ENCODE measurements around the gene HSD17B12. TPM values are rescaled to one million over a fixed set of nuclear protein-coding genes. Genes with fewer than 3 reads are reported as not detected.

Gene HSD17B12
- total and polyA plus RNA-seq, 2 of the 13 experiments (the other 11 are each of a cell fraction or from before 2014, with no cell fraction given), result 50.3 to 117 TPM

DNA sequence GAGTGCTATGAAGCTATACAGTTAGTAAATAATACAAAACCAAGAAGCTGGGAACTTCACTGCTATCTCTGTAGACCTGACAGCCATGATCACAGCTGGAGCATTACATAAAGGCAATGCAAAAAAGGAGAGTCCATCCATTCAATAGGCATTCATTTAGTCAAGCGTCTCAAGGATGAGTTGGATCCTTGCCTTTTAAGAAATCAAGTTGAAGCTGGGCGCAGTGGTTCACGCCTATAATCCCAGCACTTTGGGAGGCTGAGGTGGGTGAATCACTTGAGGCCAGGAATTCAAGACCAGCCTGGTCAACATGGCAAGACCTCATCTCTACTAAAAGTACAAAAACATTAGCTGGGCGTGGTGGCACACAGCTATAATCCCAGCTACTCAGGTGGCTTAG lies 152.0 kb downstream of the HSD17B12 start (continued):
- TF ChIP-seq, protein P1, sequence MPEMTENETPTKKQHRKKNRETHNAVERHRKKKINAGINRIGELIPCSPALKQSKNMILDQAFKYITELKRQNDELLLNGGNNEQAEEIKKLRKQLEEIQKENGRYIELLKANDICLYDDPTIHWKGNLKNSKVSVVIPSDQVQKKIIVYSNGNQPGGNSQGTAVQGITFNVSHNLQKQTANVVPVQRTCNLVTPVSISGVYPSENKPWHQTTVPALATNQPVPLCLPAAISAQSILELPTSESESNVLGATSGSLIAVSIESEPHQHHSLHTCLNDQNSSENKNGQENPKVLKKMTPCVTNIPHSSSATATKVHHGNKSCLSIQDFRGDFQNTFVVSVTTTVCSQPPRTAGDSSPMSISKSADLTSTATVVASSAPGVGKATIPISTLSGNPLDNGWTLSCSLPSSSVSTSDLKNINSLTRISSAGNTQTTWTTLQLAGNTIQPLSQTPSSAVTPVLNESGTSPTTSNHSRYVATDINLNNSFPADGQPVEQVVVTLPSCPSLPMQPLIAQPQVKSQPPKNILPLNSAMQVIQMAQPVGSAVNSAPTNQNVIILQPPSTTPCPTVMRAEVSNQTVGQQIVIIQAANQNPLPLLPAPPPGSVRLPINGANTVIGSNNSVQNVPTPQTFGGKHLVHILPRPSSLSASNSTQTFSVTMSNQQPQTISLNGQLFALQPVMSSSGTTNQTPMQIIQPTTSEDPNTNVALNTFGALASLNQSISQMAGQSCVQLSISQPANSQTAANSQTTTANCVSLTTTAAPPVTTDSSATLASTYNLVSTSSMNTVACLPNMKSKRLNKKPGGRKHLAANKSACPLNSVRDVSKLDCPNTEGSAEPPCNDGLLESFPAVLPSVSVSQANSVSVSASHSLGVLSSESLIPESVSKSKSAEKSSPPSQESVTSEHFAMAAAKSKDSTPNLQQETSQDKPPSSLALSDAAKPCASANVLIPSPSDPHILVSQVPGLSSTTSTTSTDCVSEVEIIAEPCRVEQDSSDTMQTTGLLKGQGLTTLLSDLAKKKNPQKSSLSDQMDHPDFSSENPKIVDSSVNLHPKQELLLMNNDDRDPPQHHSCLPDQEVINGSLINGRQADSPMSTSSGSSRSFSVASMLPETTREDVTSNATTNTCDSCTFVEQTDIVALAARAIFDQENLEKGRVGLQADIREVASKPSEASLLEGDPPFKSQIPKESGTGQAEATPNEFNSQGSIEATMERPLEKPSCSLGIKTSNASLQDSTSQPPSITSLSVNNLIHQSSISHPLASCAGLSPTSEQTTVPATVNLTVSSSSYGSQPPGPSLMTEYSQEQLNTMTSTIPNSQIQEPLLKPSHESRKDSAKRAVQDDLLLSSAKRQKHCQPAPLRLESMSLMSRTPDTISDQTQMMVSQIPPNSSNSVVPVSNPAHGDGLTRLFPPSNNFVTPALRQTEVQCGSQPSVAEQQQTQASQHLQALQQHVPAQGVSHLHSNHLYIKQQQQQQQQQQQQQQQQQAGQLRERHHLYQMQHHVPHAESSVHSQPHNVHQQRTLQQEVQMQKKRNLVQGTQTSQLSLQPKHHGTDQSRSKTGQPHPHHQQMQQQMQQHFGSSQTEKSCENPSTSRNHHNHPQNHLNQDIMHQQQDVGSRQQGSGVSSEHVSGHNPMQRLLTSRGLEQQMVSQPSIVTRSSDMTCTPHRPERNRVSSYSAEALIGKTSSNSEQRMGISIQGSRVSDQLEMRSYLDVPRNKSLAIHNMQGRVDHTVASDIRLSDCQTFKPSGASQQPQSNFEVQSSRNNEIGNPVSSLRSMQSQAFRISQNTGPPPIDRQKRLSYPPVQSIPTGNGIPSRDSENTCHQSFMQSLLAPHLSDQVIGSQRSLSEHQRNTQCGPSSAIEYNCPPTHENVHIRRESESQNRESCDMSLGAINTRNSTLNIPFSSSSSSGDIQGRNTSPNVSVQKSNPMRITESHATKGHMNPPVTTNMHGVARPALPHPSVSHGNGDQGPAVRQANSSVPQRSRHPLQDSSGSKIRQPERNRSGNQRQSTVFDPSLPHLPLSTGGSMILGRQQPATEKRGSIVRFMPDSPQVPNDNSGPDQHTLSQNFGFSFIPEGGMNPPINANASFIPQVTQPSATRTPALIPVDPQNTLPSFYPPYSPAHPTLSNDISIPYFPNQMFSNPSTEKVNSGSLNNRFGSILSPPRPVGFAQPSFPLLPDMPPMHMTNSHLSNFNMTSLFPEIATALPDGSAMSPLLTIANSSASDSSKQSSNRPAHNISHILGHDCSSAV (CRISPR knock-in tag; IDR thresholded peaks at IDR 0.05; ENCODE audit: borderline replicate concordance), result no peak
- TF ChIP-seq, protein P2, sequence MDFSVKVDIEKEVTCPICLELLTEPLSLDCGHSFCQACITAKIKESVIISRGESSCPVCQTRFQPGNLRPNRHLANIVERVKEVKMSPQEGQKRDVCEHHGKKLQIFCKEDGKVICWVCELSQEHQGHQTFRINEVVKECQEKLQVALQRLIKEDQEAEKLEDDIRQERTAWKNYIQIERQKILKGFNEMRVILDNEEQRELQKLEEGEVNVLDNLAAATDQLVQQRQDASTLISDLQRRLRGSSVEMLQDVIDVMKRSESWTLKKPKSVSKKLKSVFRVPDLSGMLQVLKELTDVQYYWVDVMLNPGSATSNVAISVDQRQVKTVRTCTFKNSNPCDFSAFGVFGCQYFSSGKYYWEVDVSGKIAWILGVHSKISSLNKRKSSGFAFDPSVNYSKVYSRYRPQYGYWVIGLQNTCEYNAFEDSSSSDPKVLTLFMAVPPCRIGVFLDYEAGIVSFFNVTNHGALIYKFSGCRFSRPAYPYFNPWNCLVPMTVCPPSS (IDR thresholded peaks at IDR 0.05), result no peak
- TF ChIP-seq FOXA3 (CRISPR knock-in tag; IDR thresholded peaks at IDR 0.05), result no peak
- TF ChIP-seq TSC22D2 (CRISPR knock-in tag; IDR thresholded peaks at IDR 0.05; ENCODE audit: borderline replicate concordance), result no peak
- TF ChIP-seq XRCC5 (optimal IDR thresholded peaks at IDR 0.05; ENCODE audit: low read length), result no peak
- TF ChIP-seq DNMT1 (CRISPR knock-in tag; IDR thresholded peaks at IDR 0.05), result no peak
- no peak for TF ChIP-seq BHLHE40 (IDR thresholded peaks at IDR 0.05; ENCODE audit: low read length)
- no peak for TF ChIP-seq ZBTB49 (CRISPR knock-in tag; IDR thresholded peaks at IDR 0.05; ENCODE audit: borderline replicate concordance)
